GM19351 (cell line): ENCODE results near the gene MTUS2.

Experiments used
- ATAC-seq: cut with Tn5 transposase; IDR thresholded peaks from one replicate; pipeline ENCODE4 v1.9.1; 2021; ENCODE audit warnings: mild to moderate bottlenecking, moderate library complexity; ENCODE audit not compliant: unreplicated experiment

Gene MTUS2

GRCh38 chr13:29474991-29475390 lies 654.9 kb downstream of the MTUS2 start:
- ATAC-seq: no peak

- ATAC-seq: no peak
Observed at GRCh38 chr13:29476046-29476445, 655.9 kb downstream of the MTUS2 start.

- no peak for ATAC-seq
Observed at GRCh38 chr13:29479716-29480492, 659.8 kb downstream of the MTUS2 start.

DNA sequence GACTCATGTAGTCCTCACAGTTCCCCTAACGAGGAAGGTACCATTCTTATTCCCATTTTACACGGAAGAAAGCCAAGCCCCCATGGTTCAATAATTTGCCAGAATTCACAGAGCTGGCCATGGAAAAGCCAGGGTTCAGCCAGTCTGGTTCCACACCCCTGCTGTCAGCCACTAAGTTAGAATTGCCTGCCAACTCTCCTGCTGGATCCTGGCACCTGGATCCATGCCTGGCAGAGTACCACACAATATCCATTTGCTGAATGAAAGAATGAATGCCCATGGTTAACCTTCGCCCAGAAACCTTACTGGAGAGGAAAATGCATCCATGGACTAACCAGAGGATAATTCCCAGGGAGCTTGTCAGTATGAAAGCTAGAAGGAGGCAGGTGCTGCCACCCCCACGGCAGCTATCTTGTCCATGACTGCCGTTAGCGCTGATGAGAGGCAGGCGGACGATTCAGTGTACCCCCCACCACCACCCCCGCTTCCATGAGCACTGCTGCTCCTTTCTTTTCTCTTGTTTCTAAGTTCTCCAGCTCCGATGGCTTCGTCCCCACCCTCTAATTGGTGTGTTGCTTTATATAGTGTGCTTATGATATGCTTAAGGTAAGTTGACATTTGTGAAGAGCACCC lies 660.9 kb downstream of the MTUS2 start:
- ATAC-seq: no peak

- no peak for ATAC-seq
Observed at GRCh38 chr13:29481603-29482002, 661.5 kb downstream of the MTUS2 start.

- ATAC-seq: no peak
Observed at GRCh38 chr13:29482504-29482903, 662.4 kb downstream of the MTUS2 start.

GRCh38 chr13:29483211-29483610 lies 663.1 kb downstream of the MTUS2 start:
- ATAC-seq: no peak

DNA sequence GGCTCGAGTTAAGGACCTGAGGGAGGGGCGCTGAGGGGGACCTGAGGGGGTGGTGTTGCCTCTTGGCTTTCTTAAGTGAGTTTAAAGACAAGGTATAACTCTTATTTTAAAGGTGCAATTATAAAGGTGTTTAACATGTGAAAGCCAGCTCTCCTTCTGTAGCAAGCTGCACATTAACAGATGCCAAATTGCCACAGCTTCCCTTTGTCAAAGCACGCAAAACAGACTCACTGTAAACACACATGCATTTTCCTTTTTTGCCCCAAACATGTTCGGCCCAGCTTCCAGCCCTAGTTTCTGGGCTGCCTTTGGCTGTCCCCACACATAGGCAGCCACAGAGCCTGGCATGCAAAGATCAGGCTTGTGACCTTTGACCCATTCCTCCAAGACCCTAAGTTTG lies 663.5 kb downstream of the MTUS2 start:
- no peak for ATAC-seq

DNA sequence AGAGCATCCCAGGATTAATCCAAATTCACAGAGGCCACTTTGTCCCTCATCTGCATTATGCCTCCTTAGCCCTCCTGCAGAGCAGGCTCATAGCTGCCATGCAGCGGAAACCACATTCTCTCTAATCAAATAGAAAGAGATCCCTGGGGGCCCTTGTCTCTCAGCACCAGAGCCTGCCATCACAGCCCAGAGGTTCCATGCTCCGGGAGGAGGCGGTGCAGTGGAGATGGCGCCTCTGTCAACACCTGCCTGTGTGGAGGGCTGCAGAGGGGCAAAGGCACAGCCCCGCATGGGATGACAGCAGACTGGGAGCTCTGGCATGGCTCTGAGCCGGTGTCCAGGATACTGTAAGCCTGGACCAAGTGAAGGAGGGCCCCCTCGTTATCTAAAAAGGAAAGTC lies 664.1 kb downstream of the MTUS2 start:
- ATAC-seq: no peak

GRCh38 chr13:29484796-29485195 lies 664.7 kb downstream of the MTUS2 start:
- ATAC-seq: no peak

GRCh38 chr13:29486551-29486950 lies 666.4 kb downstream of the MTUS2 start:
- no peak for ATAC-seq

- ATAC-seq: no peak
Observed at GRCh38 chr13:29487466-29488454, 667.6 kb downstream of the MTUS2 start.

DNA sequence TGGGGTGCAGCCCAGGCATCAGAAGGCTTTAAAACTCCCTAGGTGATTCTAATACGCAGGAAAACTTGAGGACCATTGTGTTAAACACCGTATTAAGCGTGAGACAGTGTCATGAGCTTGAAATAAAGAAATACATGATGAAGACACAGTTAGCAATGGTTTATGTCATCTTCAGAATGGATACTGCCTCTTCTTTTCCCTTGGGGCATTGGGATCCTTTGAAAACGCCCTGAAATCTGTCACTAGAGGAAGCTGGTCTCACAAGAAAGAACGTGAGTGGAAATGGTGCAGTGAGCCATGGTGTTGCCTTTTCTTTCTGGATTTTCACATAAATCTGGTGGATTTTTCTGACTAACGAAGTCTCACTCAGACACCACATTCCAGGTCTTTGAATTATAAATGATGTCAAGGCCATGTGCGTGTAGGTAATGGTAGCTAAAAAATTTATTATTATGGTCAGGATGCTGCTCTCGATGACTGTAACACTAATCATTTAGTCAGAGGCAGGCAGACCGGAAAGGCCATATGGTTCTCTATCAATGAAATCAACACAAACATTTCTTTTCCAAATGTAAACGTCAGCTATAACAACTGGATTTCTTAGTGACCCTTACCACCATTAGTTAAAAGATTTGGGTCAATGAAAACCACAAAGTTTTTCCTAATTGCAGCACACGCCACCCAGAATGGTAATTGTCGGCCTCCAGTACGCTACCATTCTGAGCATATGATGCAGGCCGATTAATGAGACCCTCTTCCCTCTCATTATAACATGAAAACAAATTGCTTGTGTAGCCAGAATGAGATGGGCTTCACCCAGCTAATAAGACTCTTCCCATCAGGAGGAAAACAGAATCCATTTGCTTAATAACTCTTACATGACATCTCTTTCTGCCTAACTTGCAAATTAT lies 669.8 kb downstream of the MTUS2 start:
- no peak for ATAC-seq

GRCh38 chr13:29490561-29490885 lies 670.4 kb downstream of the MTUS2 start:
- no peak for ATAC-seq

DNA sequence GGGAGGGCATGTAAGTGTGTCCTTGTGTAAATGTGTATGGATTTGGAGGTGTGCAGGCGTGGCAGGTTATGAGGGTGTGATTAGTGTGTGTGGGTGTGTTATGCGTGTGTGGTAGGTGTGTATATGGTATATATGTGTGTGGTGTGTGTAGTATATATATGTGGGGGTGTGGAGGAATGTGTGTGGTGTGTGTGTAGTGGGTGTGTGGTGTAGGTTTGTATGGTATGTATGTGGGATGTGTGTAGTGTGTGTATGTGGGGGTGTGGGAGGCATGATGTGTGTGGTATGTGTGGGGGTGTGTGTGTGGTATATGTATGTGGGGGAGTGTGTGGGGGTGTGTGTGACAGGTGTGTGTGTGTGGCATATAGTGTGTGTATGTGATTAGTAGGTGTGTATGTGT lies 671.1 kb downstream of the MTUS2 start:
- no peak for ATAC-seq

- no peak for ATAC-seq
Observed at GRCh38 chr13:29493796-29494195, 673.7 kb downstream of the MTUS2 start.

GRCh38 chr13:29494520-29494919 lies 674.4 kb downstream of the MTUS2 start:
- ATAC-seq: no peak

DNA sequence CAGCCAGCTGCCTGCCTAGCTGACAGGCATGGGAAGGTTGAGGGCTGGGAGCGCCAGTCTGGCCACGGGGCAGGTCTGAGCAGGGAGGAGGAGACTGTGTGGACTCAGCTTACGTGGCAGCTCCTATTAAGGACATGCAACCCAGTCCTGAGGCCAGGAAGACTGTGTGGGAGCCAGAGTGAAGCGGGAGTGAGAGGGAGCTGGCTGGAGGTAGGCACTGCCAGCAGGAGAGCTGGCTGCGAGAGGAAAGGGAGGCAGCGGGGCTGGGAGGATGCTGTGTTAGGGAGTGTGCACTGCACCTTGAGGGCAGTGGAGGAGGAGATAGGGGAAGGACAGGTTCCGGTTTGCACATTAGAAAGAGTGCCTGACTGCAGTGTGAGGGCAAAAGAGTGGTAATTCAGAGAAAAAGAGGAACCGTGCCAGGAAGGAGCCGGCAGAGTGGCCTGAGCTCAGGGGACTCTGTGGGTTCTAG lies 676.1 kb downstream of the MTUS2 start:
- no peak for ATAC-seq

GRCh38 chr13:29497137-29497654 lies 677.1 kb downstream of the MTUS2 start:
- no peak for ATAC-seq

DNA sequence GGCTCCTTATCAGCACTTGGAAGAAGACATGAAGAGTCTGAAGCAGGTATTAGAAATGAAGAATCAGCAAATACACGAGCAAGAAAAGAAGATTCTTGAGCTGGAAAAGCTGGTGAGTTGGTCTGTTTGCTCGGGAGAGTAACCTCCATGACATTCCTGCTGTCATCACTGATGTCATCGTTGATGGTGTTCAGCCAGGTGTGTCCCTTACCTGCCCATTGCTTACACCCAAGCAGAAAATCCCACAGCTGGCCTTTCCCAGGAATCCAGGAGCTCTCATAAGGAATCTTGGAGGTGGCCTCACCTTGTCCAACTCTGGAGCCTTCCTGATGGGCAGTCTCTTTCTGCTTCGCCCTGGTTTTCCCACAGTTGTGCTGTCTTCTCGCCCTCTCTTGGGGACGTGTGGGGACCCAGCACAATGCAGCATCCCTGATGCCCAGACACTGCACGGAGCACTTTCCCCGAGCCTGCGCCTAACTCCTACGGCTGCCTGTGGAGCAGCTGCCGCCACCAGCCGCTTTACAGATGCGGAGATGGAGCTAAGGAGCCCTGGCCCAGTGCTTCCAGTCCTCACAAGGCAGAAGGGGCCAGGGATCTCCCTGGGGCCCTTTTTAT lies 678.4 kb downstream of the MTUS2 start:
- no peak for ATAC-seq
